Transverse colon (tissue), 3 donors: ENCODE results near the gene NOP56.

Experiments
- CTCF ChIP-seq, 5 experiments: fragments of 200-600 bp in 3 of 5; fragments of 450-650 bp in 2 of 5; sonication (generic) in 3 of 5; IDR thresholded peaks; 1 replicate in 2 of 5; 2 replicates in 3 of 5; pipeline ENCODE4 v1.5.1; 2016 to 2017; ENCODE audit warnings: antibody characterized with exemption in 5 of 5, inconsistent platforms in 3 of 5, mild to moderate bottlenecking in 2 of 5, moderate library complexity in 1 of 5
- POLR2A ChIP-seq: fragments of 450-650 bp; IDR thresholded peaks from one replicate; pipeline ENCODE4 v1.6.1; 2016; ENCODE audit warnings: antibody characterized with exemption, mild to moderate bottlenecking, moderate library complexity

DNA sequence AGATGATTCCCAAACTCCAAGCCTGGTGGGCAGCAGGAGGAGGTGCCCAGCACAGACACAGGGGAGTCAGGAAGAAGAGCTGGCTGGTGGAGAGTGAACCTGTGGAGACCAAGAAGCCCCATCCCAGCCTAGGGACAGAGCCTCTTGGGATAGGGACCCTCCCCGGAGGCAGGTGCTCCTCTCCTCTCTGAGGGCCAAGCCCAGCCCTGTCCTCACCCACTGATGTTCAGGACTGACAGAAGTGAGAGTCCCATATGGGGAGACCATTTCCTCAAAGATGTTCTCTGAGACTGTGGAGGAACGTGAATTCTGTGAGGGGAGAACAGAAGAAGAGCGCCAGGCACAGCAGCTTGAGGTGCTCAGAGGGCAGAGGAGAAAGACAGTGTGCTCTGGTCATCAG lies 37.8 kb downstream of the NOP56 start:
- TF ChIP-seq POLR2A (no peak), CTCF (IDR thresholded peaks at IDR 0.05) (no peak)
